Measurements from ENCODE around the gene LGALS7.

GRCh38 chr19:38792250-38793111 lies 19.2 kb upstream of the LGALS7 start:
- TF ChIP-seq MAX (IDR thresholded peaks at IDR 0.05; ENCODE audit: low read depth) = no peak
- no peak for TF ChIP-seq SMC3 (IDR thresholded peaks at IDR 0.05; ENCODE audit: low read depth, low read length)
- TF ChIP-seq FOXM1 (IDR thresholded peaks at IDR 0.05; ENCODE audit: low read depth) = no peak
- no peak for TF ChIP-seq TCF12 (IDR thresholded peaks at IDR 0.05)
- no peak for TF ChIP-seq JUND (IDR thresholded peaks at IDR 0.05)

Measured in SK-N-SH (cell line).